Stimulated activated CD4-positive, alpha-beta T cell treated with anti-CD3 and anti-CD28 coated beads, Interleukin-4, amount 100 ng/mL, for 24 hours (primary cell): ENCODE results near the gene LRCOL1.

ENCODE experiments used
- DNase-seq: peaks from one replicate; pipeline ENCODE4 v3.0.0-alpha.2; 2020

Gene LRCOL1

DNA sequence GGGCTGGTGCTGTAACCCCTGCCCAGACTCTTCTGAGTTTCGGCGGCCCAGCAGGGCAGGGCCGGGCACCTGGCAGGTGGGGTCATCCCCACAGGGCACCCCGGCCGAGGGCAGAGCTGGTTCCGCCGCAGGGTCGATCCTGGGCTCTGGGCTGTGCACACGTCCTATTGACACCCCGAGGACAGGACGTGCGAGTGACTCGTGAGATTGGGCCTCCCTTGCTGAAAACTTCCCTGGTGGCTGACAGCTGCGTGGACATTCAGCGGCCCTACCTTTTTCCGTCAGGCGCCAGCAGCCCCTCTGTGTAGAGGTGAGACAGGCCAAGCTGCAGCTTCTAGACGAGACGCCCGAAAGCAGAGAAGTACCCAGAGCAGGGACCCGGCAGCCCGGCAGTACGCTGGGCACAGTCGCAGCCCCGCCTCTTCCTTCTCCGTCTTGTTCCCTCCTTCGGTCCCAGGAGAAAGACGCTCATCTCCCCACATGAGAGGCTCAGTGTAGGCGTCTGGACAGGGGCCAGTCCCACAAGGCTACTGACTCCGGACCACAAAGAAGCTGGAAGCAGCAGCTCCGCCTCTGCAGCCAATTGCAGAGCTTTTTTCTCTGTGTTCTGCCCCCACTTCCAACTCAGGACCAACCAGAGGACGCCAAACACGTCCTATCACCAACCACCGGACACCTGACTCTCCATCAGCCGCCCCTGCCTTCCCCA is at the start of gene LRCOL1:
TSS of gene LRCOL1 (minus strand) at position 532 of the 709 bp plus-strand sequence. CDS start 4,331 bp downstream, outside the sequence.
- DNase-seq: no peak

GRCh38 chr12:132660052-132660451 is 49.7 kb upstream of the LRCOL1 start:
- DNase-seq: no peak

- DNase-seq: no peak
Measured at GRCh38 chr12:132659146-132659545, 48.8 kb upstream of the LRCOL1 start.

GRCh38 chr12:132658149-132658894 is 47.9 kb upstream of the LRCOL1 start:
- DNase-seq: no peak

DNA sequence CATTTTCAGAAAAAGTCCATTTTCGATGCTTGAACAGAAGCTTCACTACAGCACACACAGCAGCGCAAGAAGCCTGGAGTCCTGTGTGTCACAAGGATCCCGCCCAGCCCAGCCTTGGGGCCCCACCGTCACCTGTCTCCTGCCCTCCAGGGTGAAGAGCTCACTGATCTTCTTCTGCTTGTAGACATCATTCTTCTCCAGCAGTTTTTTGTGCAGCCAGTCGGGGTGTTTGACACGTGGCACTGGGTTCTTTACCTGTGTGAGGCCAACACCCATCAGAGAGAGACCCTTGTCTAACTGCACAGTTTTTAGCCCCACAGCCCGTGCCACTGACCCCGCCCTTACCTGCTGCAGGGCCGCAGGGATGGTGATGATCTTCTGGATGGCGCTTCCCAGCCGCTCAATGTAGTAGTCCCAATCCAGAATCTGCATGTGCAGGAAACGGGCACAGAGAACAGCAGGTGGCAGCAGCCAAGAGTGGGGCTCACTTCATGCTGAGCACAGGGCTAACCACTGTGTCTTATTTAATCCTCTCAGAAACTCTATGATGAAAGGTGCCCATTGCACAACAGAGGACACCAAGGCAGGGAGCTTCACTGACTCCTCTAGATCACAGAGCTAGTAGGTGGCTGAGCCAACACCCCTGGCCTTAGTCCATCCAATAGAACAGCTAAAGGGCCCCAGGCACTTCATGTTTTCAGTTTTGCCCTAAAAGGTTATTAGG is 46.8 kb upstream of the LRCOL1 start:
- no peak for DNase-seq

- DNase-seq: no peak
Measured at GRCh38 chr12:132653567-132654290, 43.3 kb upstream of the LRCOL1 start.

DNA sequence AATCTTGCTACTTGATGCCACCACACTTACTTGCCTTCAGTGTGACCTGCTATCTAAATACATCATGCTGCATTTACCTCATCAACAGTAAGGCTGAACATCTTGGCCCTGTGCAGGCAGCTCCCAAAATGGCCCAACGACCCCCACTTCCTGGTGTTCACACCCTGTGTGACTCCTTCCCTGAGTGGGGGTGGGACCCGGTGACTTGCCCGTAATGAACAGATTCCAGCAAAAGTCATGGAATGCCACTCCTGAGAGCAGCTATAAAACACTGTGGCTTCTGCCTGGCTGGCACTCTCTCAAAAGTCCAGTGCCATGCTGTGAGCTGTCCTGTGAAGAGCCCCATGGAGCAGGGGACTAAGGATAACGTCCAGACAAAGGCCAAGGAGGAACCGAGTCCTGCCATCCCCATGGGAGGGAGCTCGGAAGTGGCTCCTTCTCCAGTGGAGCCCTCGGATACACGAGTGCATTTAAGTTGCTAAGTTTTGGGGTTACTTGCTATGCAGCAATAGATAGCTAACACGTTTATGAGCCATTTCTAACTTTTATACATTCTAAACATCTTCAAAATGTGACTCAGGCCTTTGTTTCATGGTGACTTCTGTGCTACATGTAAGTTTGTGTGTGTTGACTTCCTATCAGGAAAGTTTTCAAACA is 41.2 kb upstream of the LRCOL1 start:
- DNase-seq: no peak

GRCh38 chr12:132649226-132649945 is 39.0 kb upstream of the LRCOL1 start:
- no peak for DNase-seq

GRCh38 chr12:132648616-132649225 is 38.3 kb upstream of the LRCOL1 start:
- DNase-seq: no peak

GRCh38 chr12:132647858-132648257 is 37.5 kb upstream of the LRCOL1 start:
- no peak for DNase-seq

GRCh38 chr12:132646850-132647249 is 36.5 kb upstream of the LRCOL1 start:
- DNase-seq: no peak

GRCh38 chr12:132642846-132643835 is 32.8 kb upstream of the LRCOL1 start:
- DNase-seq: no peak

- no peak for DNase-seq
Measured at GRCh38 chr12:132641811-132642650, 31.6 kb upstream of the LRCOL1 start.

DNA sequence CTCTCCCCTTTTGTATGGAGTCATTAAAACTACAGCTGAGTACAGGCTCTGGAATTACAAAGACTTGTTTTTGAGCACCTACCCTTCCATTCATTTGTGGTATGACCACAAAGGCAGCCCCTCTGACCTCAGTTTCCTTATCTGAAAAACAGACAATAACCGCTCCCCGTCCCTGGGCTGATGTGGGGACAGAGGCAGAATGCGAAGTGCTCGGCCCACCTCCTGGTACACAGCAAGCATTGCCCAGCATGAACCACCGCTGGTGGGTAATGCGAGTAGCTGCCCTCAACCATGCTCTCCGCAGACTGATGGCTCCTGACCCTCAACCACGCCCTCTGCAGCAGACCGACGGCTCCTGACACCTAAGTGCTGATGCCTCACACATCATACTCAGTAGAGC is 30.6 kb upstream of the LRCOL1 start:
- no peak for DNase-seq

GRCh38 chr12:132639956-132640520 is 29.7 kb upstream of the LRCOL1 start:
- no peak for DNase-seq

DNA sequence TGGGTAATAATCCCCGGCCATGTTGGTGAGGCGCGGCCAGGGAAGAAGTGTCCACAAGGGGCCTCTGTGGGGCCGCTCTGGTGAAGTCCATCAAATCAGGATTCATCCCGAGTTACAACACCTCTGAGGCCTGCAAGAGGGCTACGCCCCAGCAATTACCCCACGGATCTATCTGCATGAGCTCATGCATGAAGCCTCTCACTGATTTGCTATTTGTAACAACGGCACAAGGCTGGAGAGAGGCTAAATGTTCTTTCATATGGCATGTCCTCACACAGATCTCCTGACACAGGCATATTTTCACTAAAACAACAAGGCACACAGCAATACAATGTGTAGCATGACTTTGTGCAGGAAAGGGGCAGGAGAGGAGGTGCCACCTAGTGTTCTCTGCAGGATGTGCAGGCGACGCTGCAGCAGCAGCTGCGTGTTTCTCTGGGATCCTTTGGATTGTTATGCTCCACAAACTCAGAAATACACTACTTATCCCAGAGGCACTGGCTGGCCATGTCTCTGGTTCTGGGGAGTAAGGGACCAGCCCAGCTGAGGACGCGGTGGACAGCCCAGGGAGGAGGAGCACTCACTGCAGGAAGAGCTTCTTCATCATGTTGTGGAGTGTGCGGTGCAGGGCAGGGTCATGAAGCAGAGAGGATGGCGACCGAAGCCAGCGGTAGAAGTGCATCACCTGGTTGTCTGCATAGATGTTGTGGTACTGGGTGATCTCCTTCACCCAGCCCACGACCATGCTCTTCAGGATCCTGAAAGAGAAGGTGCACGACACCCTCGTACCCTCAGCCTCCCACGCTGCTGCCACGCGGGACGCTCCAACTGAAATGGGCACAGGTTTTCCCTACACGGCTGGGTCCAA is 28.4 kb upstream of the LRCOL1 start:
- no peak for DNase-seq

GRCh38 chr12:132637811-132638210 is 27.4 kb upstream of the LRCOL1 start:
- DNase-seq: no peak
